Skeletal muscle satellite cell (primary cell): Measurements from ENCODE around the gene NACA2.

Experiments
- H3K27me3 ChIP-seq: 2 replicates; pipeline ENCODE4 v1.7.0; 2013; ENCODE audit warnings: low read length; ENCODE audit not compliant: control insufficient read depth, insufficient read depth
- H3K36me3 ChIP-seq: 2 replicates; pipeline ENCODE4 v1.7.0; 2013; ENCODE audit warnings: mild to moderate bottlenecking, control low read depth, low read length; ENCODE audit not compliant: insufficient read depth
- H3K4me1 ChIP-seq: 2 replicates; pipeline ENCODE4 v1.7.0; 2013; ENCODE audit warnings: low read length; ENCODE audit not compliant: control insufficient read depth, insufficient read depth
- H3K4me2 ChIP-seq: 2 replicates; pipeline ENCODE4 v1.7.0; 2013; ENCODE audit warnings: mild to moderate bottlenecking, low read length
- H3K4me3 ChIP-seq: 2 replicates; pipeline ENCODE4 v1.7.0; 2013; ENCODE audit warnings: low read length
- H3K9ac ChIP-seq: 2 replicates; pipeline ENCODE4 v1.7.0; 2013; ENCODE audit warnings: mild to moderate bottlenecking, low read depth, low read length, moderate library complexity
- H3K9me3 ChIP-seq: replicated peaks from 2 replicates; pipeline ENCODE4 v1.7.0; 2013; ENCODE audit warnings: mild to moderate bottlenecking, control low read depth, low read length

The NACA2 gene

DNA sequence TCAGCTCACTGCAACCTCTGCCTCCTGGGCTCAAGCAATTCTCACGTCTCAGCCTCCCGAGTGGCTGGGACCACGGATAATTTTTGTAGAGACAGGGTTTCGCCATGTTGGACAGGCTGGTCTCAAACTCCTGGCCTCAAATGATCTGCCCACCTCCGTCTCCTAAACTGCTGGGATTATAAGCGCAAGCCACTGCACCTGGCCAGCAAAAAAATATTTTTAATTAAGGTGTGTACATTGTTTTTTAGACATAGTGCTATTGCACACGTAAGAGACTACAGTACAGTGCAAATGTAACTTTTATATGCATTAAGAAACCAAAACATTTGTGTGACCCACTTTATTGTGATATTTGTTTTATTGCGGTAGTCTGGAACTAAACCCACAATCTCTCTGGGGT lies 49.0 kb downstream of the NACA2 start:
- no peak overlapping the region for H3K4me3 ChIP-seq
- no peak overlapping the region for H3K9ac ChIP-seq
- H3K27me3 ChIP-seq = peaks cover 16% of the 10 kb centered on the region
- no peaks in the 10 kb centered on the region for H3K4me1 ChIP-seq
- no peak overlapping the region for H3K4me2 ChIP-seq
- H3K36me3 ChIP-seq = no peaks in the 10 kb centered on the region
- peaks cover 3% of the 10 kb centered on the region for H3K9me3 ChIP-seq

DNA sequence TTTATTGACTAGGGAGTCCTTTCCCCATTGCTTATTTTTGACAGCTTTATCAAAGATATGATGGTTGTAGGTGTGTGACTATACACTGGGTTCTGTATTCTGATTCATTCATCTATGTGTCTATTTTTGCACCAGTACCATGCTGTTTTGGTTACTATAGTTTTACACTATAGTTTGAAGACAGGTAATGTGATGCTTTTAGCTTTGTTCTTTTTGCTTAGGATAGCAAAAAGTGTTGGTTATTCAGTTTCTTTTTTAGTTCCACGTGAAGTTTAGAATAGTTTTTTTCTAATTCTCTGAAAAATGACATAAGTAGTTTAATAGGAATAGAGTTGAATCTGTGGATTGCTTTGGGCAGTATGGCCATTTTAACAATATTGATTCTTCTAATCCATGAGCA lies 50.1 kb downstream of the NACA2 start:
- no peak overlapping the region for H3K4me2 ChIP-seq
- H3K36me3 ChIP-seq = no peaks in the 10 kb centered on the region
- H3K4me3 ChIP-seq = no peak overlapping the region
- H3K9ac ChIP-seq = no peak overlapping the region
- H3K27me3 ChIP-seq = peaks cover 9% of the 10 kb centered on the region
- no peaks in the 10 kb centered on the region for H3K4me1 ChIP-seq
- H3K9me3 ChIP-seq = peaks cover 3% of the 10 kb centered on the region
